22Rv1 (cell line): ENCODE measurements around the gene AP5S1.

Experiments used
- ZFX ChIP-seq: fragments of 450-650 bp; IDR thresholded peaks from 2 replicates; pipeline ENCODE4 v1.6.1; 2017; ENCODE audit warnings: antibody characterized with exemption, borderline replicate concordance
- TF ChIP-seq, protein P1 (sequence below): fragments of 450-650 bp; IDR thresholded peaks from 2 replicates; pipeline ENCODE4 v1.5.1; 2017; ENCODE audit warnings: mild to moderate bottlenecking

GRCh38 chr20:3866464-3866863 is 46.1 kb downstream of the AP5S1 start:
- TF ChIP-seq, protein P1, sequence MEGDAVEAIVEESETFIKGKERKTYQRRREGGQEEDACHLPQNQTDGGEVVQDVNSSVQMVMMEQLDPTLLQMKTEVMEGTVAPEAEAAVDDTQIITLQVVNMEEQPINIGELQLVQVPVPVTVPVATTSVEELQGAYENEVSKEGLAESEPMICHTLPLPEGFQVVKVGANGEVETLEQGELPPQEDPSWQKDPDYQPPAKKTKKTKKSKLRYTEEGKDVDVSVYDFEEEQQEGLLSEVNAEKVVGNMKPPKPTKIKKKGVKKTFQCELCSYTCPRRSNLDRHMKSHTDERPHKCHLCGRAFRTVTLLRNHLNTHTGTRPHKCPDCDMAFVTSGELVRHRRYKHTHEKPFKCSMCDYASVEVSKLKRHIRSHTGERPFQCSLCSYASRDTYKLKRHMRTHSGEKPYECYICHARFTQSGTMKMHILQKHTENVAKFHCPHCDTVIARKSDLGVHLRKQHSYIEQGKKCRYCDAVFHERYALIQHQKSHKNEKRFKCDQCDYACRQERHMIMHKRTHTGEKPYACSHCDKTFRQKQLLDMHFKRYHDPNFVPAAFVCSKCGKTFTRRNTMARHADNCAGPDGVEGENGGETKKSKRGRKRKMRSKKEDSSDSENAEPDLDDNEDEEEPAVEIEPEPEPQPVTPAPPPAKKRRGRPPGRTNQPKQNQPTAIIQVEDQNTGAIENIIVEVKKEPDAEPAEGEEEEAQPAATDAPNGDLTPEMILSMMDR, result no peak
- TF ChIP-seq ZFX, result no peak
